Choroid plexus epithelial cell (primary cell): ENCODE results near the gene NOL4L.

Experiments used
- DNase-seq: peaks from one replicate; pipeline ENCODE4 v3.0.0-alpha.2; 2010; ENCODE audit warnings: low read depth
- H3K4me3 ChIP-seq: 2 replicates; pipeline ENCODE4 v1.5.1; 2011; ENCODE audit warnings: low read depth, mild to moderate bottlenecking, control low read depth, low read length, moderate library complexity
- TF ChIP-seq, protein P1 (sequence below): conservative IDR thresholded peaks from 2 replicates; pipeline ENCODE4 v1.5.1; 2011; ENCODE audit warnings: low read depth, mild to moderate bottlenecking, control low read depth, inconsistent platforms, low read length, moderate library complexity

The NOL4L gene

DNA sequence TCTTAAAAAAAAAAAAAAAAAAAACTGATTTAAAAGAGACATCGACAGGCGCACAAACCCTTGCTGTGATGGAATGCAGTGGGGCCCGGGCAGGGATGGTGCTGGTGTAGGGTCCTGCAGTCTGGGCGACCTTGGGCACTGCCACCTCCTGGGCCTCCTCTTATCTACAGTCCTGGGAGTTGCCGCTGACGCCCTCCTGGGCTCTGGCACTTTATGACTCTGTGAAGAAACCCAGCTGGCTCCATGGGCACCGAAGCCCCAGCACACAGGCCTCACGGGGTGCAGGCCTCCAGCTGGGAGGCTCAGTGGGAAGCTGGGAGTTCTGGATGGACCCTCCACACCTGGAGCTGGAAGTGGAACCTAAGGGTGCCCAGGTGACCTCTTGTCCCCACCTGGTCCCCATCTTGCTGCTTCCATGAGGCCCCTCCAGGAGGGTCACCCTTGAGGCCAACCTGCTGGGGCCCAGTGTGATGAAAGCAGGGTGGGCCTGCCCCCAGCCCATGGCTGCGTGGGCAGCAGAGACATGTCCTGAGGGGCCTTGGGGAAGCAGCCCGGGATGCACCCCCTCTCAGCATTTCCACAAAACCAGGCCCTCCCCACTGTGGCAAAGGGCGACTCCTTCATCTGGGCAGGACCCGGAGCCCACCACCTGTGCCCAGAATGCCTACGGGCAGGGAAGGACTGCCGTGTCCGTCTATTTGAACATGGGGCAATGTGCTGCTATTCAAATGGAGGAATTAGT is 122.1 kb downstream of the NOL4L start:
- no peak overlapping the region for H3K4me3 ChIP-seq
- TF ChIP-seq, protein P1, sequence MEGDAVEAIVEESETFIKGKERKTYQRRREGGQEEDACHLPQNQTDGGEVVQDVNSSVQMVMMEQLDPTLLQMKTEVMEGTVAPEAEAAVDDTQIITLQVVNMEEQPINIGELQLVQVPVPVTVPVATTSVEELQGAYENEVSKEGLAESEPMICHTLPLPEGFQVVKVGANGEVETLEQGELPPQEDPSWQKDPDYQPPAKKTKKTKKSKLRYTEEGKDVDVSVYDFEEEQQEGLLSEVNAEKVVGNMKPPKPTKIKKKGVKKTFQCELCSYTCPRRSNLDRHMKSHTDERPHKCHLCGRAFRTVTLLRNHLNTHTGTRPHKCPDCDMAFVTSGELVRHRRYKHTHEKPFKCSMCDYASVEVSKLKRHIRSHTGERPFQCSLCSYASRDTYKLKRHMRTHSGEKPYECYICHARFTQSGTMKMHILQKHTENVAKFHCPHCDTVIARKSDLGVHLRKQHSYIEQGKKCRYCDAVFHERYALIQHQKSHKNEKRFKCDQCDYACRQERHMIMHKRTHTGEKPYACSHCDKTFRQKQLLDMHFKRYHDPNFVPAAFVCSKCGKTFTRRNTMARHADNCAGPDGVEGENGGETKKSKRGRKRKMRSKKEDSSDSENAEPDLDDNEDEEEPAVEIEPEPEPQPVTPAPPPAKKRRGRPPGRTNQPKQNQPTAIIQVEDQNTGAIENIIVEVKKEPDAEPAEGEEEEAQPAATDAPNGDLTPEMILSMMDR = no peak
- DNase-seq = no peak

DNA sequence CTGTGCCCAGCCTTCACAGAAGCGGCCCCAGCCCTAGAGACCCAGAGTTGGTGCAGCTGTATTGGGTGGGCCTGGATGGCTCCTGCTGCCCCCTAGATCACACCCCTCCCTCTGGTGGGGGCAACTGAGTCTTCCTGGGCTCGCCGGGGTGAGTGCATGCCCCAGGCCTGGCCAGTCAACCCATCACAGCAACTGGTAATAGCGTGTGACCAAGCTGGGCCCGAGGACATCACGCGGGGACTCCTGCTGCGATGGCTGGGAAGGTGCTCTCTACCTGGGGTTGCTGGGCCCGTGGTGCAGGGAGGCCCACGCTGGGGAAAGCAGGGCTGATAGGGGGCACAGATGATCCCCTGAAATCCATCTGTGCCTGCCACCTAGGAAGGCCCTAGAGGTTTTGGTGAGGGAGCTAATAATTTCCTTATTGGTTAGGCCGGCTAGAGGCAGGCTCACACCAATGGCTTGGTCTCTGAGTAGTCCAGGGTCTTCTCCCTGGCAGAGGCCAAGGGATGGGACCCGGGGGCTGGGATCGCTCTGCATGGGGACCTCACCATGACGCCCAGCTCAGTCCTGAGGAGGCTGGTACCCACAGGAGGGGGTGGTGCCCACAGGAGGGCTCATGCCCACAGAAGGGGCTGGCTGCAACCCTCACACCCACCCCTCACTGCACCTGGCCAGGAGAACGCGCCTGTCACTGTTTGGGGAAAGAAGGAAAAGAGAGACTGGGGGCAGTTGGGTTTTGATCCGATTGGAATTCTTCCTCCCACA is 123.1 kb downstream of the NOL4L start:
- no peak for DNase-seq
- no peak overlapping the region for H3K4me3 ChIP-seq
- TF ChIP-seq, protein P1 = no peak

DNA sequence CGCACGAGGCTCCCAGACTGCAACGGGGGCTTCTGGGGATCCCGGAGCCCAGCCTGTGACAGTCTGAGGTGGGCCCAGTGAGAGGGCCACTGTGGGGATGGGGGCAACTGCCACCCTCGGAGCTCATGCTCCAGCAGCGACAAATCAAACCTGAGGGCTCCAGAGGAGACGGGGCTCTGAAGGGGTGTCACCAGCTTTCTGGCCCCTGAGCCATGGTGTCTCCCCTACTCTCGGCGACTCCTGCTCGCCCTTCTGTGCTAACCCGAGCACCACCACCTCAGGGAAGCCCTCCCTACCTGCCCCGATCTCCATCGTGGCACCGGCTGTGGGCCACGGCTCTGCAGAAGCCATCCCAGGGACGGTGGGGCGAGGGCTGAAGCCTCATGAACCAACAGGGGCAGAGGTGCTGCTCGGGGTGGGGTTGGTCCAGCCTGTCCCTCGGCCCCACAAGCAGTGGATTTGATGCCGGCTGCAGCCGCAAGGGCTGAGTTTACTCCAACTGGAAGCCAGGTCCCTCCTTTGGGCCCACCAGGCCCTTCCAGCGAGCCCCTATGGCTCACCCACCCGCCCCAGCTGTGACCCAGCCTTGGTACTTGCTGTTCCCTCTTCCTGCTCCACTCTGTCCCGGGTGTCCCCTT is 124.3 kb downstream of the NOL4L start:
- TF ChIP-seq, protein P1 = no peak
- H3K4me3 ChIP-seq = no peak overlapping the region
- no peak for DNase-seq

DNA sequence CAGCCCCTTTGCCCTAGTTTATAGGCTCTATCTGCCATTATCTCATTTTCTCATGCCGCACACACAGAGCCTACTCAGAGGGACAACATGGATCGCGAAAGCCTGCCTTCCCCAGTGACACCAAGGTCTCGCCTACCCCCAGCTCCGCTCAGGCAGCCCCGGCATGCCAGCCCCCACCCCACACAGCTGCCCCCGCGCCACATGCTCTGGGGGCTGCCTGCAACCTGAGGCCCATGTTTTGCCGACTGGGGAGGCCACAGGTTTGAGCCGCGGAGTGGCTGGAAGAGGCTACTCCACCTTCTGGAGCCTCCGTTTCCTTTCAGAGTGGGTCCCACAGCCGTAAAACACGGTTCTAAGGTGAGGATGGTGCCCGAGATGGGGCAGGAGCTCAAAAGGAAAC is 124.9 kb downstream of the NOL4L start:
- H3K4me3 ChIP-seq = no peak overlapping the region
- TF ChIP-seq, protein P1 = no peak
- no peak for DNase-seq

DNA sequence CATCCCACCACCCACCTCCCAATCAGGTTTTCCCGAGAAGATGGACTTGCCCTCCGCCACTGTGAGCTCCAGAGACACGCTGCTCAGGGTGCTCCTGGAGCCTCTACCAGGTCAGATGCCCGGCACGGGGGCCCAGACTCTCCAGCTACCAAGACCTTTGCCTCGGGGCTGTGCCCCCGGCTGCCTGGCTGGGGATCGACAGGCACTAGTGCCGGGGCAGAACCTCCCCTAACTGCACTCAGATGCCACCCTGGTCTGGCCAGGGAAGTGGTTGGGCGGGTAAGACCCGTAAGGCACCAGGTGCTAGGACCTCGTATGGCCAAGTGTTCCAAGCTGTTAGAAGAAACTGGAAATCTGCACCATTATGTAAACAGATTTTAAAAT is 126.3 kb downstream of the NOL4L start:
- DNase-seq = no peak
- no peak overlapping the region for H3K4me3 ChIP-seq
- TF ChIP-seq, protein P1 = no peak

DNA sequence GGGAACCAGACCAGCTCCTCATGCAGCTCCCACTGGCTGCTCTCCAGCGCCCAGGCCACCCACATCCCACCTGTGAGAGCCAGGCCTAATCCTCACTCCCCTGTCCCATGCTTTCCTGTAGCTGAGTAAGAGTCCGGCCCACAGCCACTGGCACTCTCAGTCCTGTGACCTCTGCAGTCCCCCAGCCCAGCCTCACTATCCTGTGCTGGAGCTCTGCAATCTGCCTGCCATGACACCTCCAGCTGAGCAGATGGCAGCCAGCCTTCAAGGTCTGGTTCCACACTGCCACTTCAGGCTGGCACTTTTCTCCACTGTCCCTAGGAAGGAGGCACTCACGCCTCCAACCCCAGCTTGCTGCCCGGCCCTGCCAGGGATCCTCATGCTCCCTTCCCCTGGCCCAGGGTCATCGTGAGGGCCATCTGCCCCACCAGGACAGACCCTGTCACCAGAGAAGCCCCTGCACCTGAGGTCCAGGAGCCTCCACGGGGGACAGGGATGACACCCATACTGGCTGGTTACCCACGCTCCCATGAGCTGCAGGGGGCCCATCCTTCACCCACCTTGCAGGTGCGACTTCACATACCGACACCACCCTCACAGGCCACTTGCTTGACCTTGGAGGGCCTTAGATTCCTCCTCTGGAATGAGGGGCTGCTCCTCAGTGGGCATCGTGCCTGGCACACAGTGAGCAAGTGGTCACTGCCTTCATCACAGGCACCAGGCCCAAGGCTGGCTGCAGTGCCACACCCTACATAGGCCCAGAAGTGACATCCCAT is 126.9 kb downstream of the NOL4L start:
- H3K4me3 ChIP-seq = no peak overlapping the region
- DNase-seq = no peak
- TF ChIP-seq, protein P1 = no peak
